GM12878 (cell line): ENCODE measurements around the gene ITGBL1. TPM values are rescaled to one million over a fixed set of nuclear protein-coding genes. Genes with fewer than 3 reads are reported as not detected.

Experiments
- ATAC-seq: fragments of 200-7000 bp; cut with Tn5 transposase; 3 replicates; pipeline ENCODE4 v1.9.1; 2020; ENCODE audit warnings: mild to moderate bottlenecking, moderate library complexity
- BruUV-seq: library from RNA; stranded (reverse); fragments of 400-500 nt; replicated peaks from 2 replicates; lab custom pipeline; 2021; lab: Mats Ljungman, UMichigan
- CTCF ChIA-PET: fragments of 300-600 bp; sonication (Branson Sonifier 250); formaldehyde crosslinking; extraction: SDS; loops from one replicate; lab custom pipeline; 2021; ENCODE audit warnings: inconsistent platforms; lab: Yijun Ruan, JAX
- POLR2A ChIA-PET: fragments of 350-600 bp; formaldehyde crosslinking; extraction: SDS; loops from one replicate; lab custom pipeline; 2021; ENCODE audit warnings: inconsistent platforms; lab: Charles Lee
- RAD21 ChIA-PET: fragments of 300-600 bp; sonication (Branson Sonifier 250); formaldehyde crosslinking; loops from one replicate; lab custom pipeline; 2023; ENCODE audit warnings: antibody characterized with exemption; ENCODE audit not compliant: unreplicated experiment; lab: Charles Lee
- SMC1A ChIA-PET: fragments of 300-600 bp; sonication (Branson Sonifier 250); formaldehyde crosslinking; loops from one replicate; lab custom pipeline; 2023; ENCODE audit not compliant: unreplicated experiment, uncharacterized antibody; lab: Charles Lee
- DNase-seq: peaks from one replicate; pipeline ENCODE4 v3.0.0-alpha.2; 2011; ENCODE audit warnings: low read depth, low spot score
- FAIRE-seq: peaks from 3 replicates; lab custom pipeline; 2011; peaks lifted over from hg19 to GRCh38; lab: Jason Lieb, UNC
- H2AFZ ChIP-seq: 2 replicates; pipeline ENCODE4 v1.6.0; 2011; ENCODE audit warnings: low read depth, low read length, control low read depth; ENCODE audit not compliant: control insufficient read depth
- H3K27ac ChIP-seq: 2 replicates; pipeline ENCODE4 v1.5.1; 2011; ENCODE audit warnings: control low read depth; ENCODE audit not compliant: control insufficient read depth, insufficient read depth
- H3K27me3 ChIP-seq, 2 experiments: replicated peaks in 1 of 2; 2 replicates each; pipeline versions ENCODE4 v1.6.0 to v1.6.1; 2011; ENCODE audit warnings: low read length in 1 of 2; ENCODE audit not compliant: control insufficient read depth in 2 of 2, insufficient read depth in 2 of 2
- H3K36me3 ChIP-seq, 2 experiments: 2 replicates each; pipeline ENCODE4 v1.5.1; 2011; ENCODE audit warnings: low read length in 1 of 2; ENCODE audit not compliant: control insufficient read depth in 2 of 2, insufficient read depth in 2 of 2
- H3K4me1 ChIP-seq: 2 replicates; pipeline ENCODE4 v1.6.1; 2011; ENCODE audit warnings: mild to moderate bottlenecking, low read length, moderate library complexity, mixed read lengths; ENCODE audit not compliant: control insufficient read depth, insufficient read depth
- H3K4me2 ChIP-seq: 2 replicates; pipeline ENCODE4 v1.6.0; 2011; ENCODE audit warnings: control low read depth; ENCODE audit not compliant: control insufficient read depth, insufficient read depth
- H3K4me3 ChIP-seq: fragments of 200-600 bp; sonication (generic); 2 replicates; pipeline ENCODE4 v1.5.1; 2016
- H3K79me2 ChIP-seq: 2 replicates; pipeline ENCODE4 v1.6.0; 2011; ENCODE audit warnings: low read length; ENCODE audit not compliant: control insufficient read depth, insufficient read depth
- H3K9ac ChIP-seq: 2 replicates; pipeline ENCODE4 v1.8.0; 2011; ENCODE audit warnings: low read length, control low read depth, mixed read lengths; ENCODE audit not compliant: control insufficient read depth, insufficient read depth
- H3K9me3 ChIP-seq: replicated peaks from 3 replicates; pipeline ENCODE4 v1.5.1; 2011; ENCODE audit warnings: mild to moderate bottlenecking, low read length; ENCODE audit not compliant: control insufficient read depth, insufficient read depth
- H4K20me1 ChIP-seq: 2 replicates; pipeline ENCODE4 v1.6.0; 2011; ENCODE audit not compliant: control insufficient read depth, insufficient read depth
- BCL11A ChIP-seq: IDR thresholded peaks from 2 replicates; pipeline ENCODE4 v1.6.1; 2011; ENCODE audit warnings: low read depth, low read length
- EP300 ChIP-seq, 2 experiments: fragments of 150-350 bp in 1 of 2; IDR thresholded peaks; 2 replicates each; pipeline ENCODE4 v1.6.1; 2011 to 2012; ENCODE audit warnings: low read depth in 2 of 2, low read length in 2 of 2, borderline replicate concordance in 1 of 2, improper control_type of control experiment in 1 of 2, inconsistent platforms in 1 of 2; ENCODE audit not compliant: control insufficient read depth in 1 of 2
- GABPA ChIP-seq: IDR thresholded peaks from 2 replicates; pipeline ENCODE4 v1.6.1; 2014; ENCODE audit warnings: antibody characterized with exemption, low read depth, mild to moderate bottlenecking, inconsistent platforms
- GATAD2B ChIP-seq: fragments of 450-650 bp; conservative IDR thresholded peaks from 2 replicates; pipeline ENCODE4 v1.6.1; 2017; ENCODE audit warnings: low read depth, mild to moderate bottlenecking, moderate library complexity
- KDM1A ChIP-seq: fragments of 200-600 bp; sonication (generic); IDR thresholded peaks from 2 replicates; pipeline ENCODE4 v1.6.1; 2016; ENCODE audit warnings: borderline replicate concordance
- KLF5 ChIP-seq: fragments of 450-650 bp; IDR thresholded peaks from 2 replicates; pipeline ENCODE4 v1.6.1; 2014; ENCODE audit warnings: mild to moderate bottlenecking; ENCODE audit not compliant: partially characterized antibody
- MEF2A ChIP-seq: IDR thresholded peaks from 2 replicates; pipeline ENCODE4 v1.6.1; 2011; ENCODE audit warnings: low read depth, mild to moderate bottlenecking, low read length, moderate library complexity; ENCODE audit not compliant: insufficient read depth
- MTA3 ChIP-seq: IDR thresholded peaks from 2 replicates; pipeline ENCODE4 v1.6.1; 2012; ENCODE audit warnings: low read length, inconsistent platforms, borderline replicate concordance
- MYB ChIP-seq: fragments of 150-350 bp; IDR thresholded peaks from 2 replicates; pipeline ENCODE4 v1.6.1; 2014; ENCODE audit warnings: mild to moderate bottlenecking, low read depth, low read length, borderline replicate concordance
- NR2C1 ChIP-seq: fragments of 450-650 bp; IDR thresholded peaks from 2 replicates; pipeline ENCODE4 v1.6.1; 2017; ENCODE audit warnings: antibody characterized with exemption, mild to moderate bottlenecking, moderate library complexity
- SMAD1 ChIP-seq: fragments of 450-650 bp; IDR thresholded peaks from 2 replicates; pipeline ENCODE4 v1.6.1; 2018; ENCODE audit warnings: mild to moderate bottlenecking, low read depth; ENCODE audit not compliant: partially characterized antibody
- SP1 ChIP-seq: IDR thresholded peaks from one replicate; pipeline ENCODE4 v1.6.1; 2011; ENCODE audit warnings: low read depth, low read length
- ZNF24 ChIP-seq: fragments of 450-650 bp; IDR thresholded peaks from 2 replicates; pipeline ENCODE4 v1.6.1; 2017; ENCODE audit warnings: antibody characterized with exemption, mild to moderate bottlenecking
- WGBS: methylation state at CpG from one replicate; pipeline ENCODE4 v1.1.6; 2016; ENCODE audit warnings: low lambda C conversion rate; ENCODE audit not compliant: insufficient replicate concordance, insufficient coverage; ENCODE audit errors: missing lambda C conversion rate; 5-methylcytosine and 5-hydroxymethylcytosine counted together
- in situ Hi-C: fragments of 300-500 bp; cut with MboI; formaldehyde crosslinking; loops from 9 replicates; pipeline ENCODE4 v1.14.3; 2018; ENCODE audit warnings: mixed read lengths
- intact Hi-C: fragments of 100-400 bp; cut with micrococcal nuclease; formaldehyde crosslinking; loops from one replicate; pipeline ENCODE4 v1.14.2; 2022; ENCODE audit not compliant: unreplicated experiment
- polyA plus RNA-seq, 11 experiments: library from polyadenylated mRNA; depleted of rRNA in 4 of 11; unstranded in 6 of 11; stranded (reverse) in 5 of 11; fragments of >200 nt; fragmentation: Nextera tagmentation in 4 of 11; fragmentation: Illumina TruSeq in 1 of 11; extraction: Ambion mirVana in 4 of 11; extraction: Trizol in 1 of 11; gene quantifications; 1 replicate in 1 of 11; 2 replicates in 10 of 11; pipeline versions ENCODE4 v1.2.1 to v1.2.3, GENCODE V29; 2011 to 2016; ENCODE audit warnings: inconsistent platforms in 2 of 11, missing spikeins in 2 of 11, low read depth in 1 of 11
- total RNA-seq, 4 experiments: library from RNA; depleted of rRNA in 3 of 4; stranded (reverse); fragments of >200 nt in 3 of 4; fragmentation: Illumina TruSeq in 1 of 4; extraction: Trizol in 1 of 4; gene quantifications; 2 replicates each; pipeline versions ENCODE4 v1.2.1 to v1.2.3, GENCODE V29; 2013 to 2021

Gene ITGBL1
- total and polyA plus RNA-seq, 10 of the 15 experiments (the other 5 are each of a cell fraction or from before 2014, with no cell fraction given), result 0.17 to 2.8 (median 0.28) TPM; not detected in 3

- Histone ChIP-seq H3K4me2 (no peak overlapping the region), H3K79me2 (no peaks in the 10 kb centered on the region), H3K4me1 (no peaks in the 10 kb centered on the region), H3K27ac (no peak overlapping the region), H3K9ac (no peak overlapping the region)
- CTCF ChIA-PET, result no interaction called here
- SMC1A ChIA-PET, result no interaction called here
- in situ Hi-C loops (no loop called here), intact Hi-C loops (no loop called here)
- RAD21 ChIA-PET, result no interaction called here
- no peak for DNase-seq
- POLR2A ChIA-PET, result no interaction called here
- no peak for TF ChIP-seq SP1
- no peak for TF ChIP-seq GATAD2B
- TF ChIP-seq MYB, result no peak
- no peak for TF ChIP-seq KDM1A
- no peak for TF ChIP-seq EP300 (IDR thresholded peaks at IDR 0.05; ENCODE audit: borderline replicate concordance in 1 of 2, control insufficient read depth in 1 of 2, low read depth in 2 of 2, low read length in 2 of 2)
- no peak for TF ChIP-seq NR2C1
- TF ChIP-seq MEF2A, result no peak
- no peak for TF ChIP-seq SMAD1
- TF ChIP-seq MTA3, result no peak
- TF ChIP-seq BCL11A, result no peak
- TF ChIP-seq GABPA, result no peak
- TF ChIP-seq ZNF24, result no peak
- no peak for TF ChIP-seq KLF5
- TF ChIP-seq, all 136 proteins: peak for 0
- no peak overlapping the region for H2AFZ ChIP-seq
- ATAC-seq (no peak), FAIRE-seq (no peak)
- no peak overlapping the region for H3K4me3 ChIP-seq
- H3K36me3 ChIP-seq, result no peaks in the 10 kb centered on the region
- H3K27me3 ChIP-seq, result no peaks in the 10 kb centered on the region
- WGBS, result 49% methylated on average over 3 of the region's 3 CpGs
- no peaks in the 10 kb centered on the region for H4K20me1 ChIP-seq
- H3K9me3 ChIP-seq, result no peaks in the 10 kb centered on the region
- no TSS peak for BruUV-seq
Measured at GRCh38 chr13:101425156-101425471, 27.4 kb upstream of the ITGBL1 start.
